Measurements from ENCODE around the gene PIGW. TPM values are rescaled to one million over a fixed set of nuclear protein-coding genes. Genes with fewer than 3 reads are reported as not detected.

Gene PIGW
- total and polyA plus RNA-seq, 4 donors, result 6.2 to 15.4 (median 10.6) TPM

GRCh38 chr17:36509272-36509985, 25.4 kb upstream of the PIGW start:
- WGBS, 2 donors, result 94 to 98% methylated on average over 9 of the region's 9 CpGs
- Histone ChIP-seq H3K27me3 (ENCODE audit: control insufficient read depth in 3 of 3, insufficient read depth in 3 of 3, low read length in 2 of 3) (no peaks in the 10 kb centered on the region), H3K9ac (ENCODE audit: insufficient read depth in 1 of 2, low read length in 2 of 2) (no peak overlapping the region), H3K27ac (ENCODE audit: low read depth in 1 of 2, low read length in 1 of 2) (no peak overlapping the region), H3K36me3 (ENCODE audit: control insufficient read depth in 4 of 4, insufficient read depth in 4 of 4, low read length in 4 of 4) (peaks cover 3 to 46% (median 11%) of the 10 kb centered on the region in 4 donors), H3K4me3 (no peak overlapping the region), H3K9me3 (ENCODE audit: control insufficient read depth in 4 of 4, insufficient read depth in 3 of 4, low read length in 3 of 4) (no peaks in the 10 kb centered on the region), H3K4me1 (ENCODE audit: control insufficient read depth in 5 of 5, insufficient read depth in 5 of 5, low read length in 5 of 5) (no peaks in the 10 kb centered on the region)
- DNase-seq (no peak), ATAC-seq (ENCODE audit: insufficient read depth, low FRiP score) (no peak)
- TF ChIP-seq CTCF (IDR thresholded peaks at IDR 0.05; ENCODE audit: control extremely low read depth, extremely low read depth), result no peak

DNA sequence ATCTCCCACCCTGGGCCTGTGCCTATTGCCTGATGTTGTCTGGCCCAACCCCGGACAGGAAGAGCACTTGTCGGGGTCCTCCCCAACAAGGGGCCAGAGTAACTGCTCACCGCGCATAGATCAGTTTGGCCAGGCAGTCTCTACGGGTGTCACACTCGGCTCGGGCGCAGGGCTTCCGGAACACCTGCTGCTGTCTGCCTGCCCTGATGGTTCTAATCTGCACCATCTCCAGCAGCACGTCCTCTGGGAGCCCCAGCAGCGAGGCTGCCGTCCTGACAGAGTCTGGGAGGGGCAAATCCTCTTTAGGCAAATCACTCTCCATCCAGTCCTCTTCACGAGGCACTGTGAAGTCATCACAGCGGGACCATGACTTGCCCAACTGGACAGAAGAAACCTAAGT, 24.2 kb upstream of the PIGW start:
- no peaks in the 10 kb centered on the region for H3K9me3 ChIP-seq (ENCODE audit: control insufficient read depth in 4 of 4, insufficient read depth in 3 of 4, low read length in 3 of 4)
- WGBS, 2 donors, result 90 to 91% methylated on average over 14 of the region's 14 CpGs
- no peak overlapping the region for H3K4me3 ChIP-seq
- H3K27ac ChIP-seq (ENCODE audit: low read depth in 1 of 2, low read length in 1 of 2), result no peak overlapping the region
- H3K9ac ChIP-seq (ENCODE audit: insufficient read depth in 1 of 2, low read length in 2 of 2), result no peak overlapping the region
- DNase-seq (no peak), ATAC-seq (ENCODE audit: insufficient read depth, low FRiP score) (no peak)
- no peaks in the 10 kb centered on the region for H3K27me3 ChIP-seq (ENCODE audit: control insufficient read depth in 3 of 3, insufficient read depth in 3 of 3, low read length in 2 of 3)
- peaks cover 0 to 46% (median 11%) of the 10 kb centered on the region in 4 donors for H3K36me3 ChIP-seq (ENCODE audit: control insufficient read depth in 4 of 4, insufficient read depth in 4 of 4, low read length in 4 of 4)
- TF ChIP-seq CTCF (IDR thresholded peaks at IDR 0.05; ENCODE audit: control extremely low read depth, extremely low read depth), result no peak
- H3K4me1 ChIP-seq (ENCODE audit: control insufficient read depth in 5 of 5, insufficient read depth in 5 of 5, low read length in 5 of 5), result no peaks in the 10 kb centered on the region

GRCh38 chr17:36511216-36511615, 23.6 kb upstream of the PIGW start:
- H3K27ac ChIP-seq (ENCODE audit: low read depth in 1 of 2, low read length in 1 of 2), result no peak overlapping the region
- H3K36me3 ChIP-seq (ENCODE audit: control insufficient read depth in 4 of 4, insufficient read depth in 4 of 4, low read length in 4 of 4), result peaks cover 3 to 48% (median 8%) of the 10 kb centered on the region in 4 donors
- H3K4me3 ChIP-seq, result no peak overlapping the region
- ATAC-seq (ENCODE audit: insufficient read depth, low FRiP score) (no peak), DNase-seq (no peak)
- no peak for TF ChIP-seq CTCF (IDR thresholded peaks at IDR 0.05; ENCODE audit: control extremely low read depth, extremely low read depth)
- WGBS, 2 donors, result 96 to 100% methylated on average over 6 of the region's 6 CpGs
- no peaks in the 10 kb centered on the region for H3K27me3 ChIP-seq (ENCODE audit: control insufficient read depth in 3 of 3, insufficient read depth in 3 of 3, low read length in 2 of 3)
- H3K4me1 ChIP-seq (ENCODE audit: control insufficient read depth in 5 of 5, insufficient read depth in 5 of 5, low read length in 5 of 5), result no peaks in the 10 kb centered on the region
- no peak overlapping the region for H3K9ac ChIP-seq (ENCODE audit: insufficient read depth in 1 of 2, low read length in 2 of 2)
- H3K9me3 ChIP-seq (ENCODE audit: control insufficient read depth in 4 of 4, insufficient read depth in 3 of 4, low read length in 3 of 4), result no peaks in the 10 kb centered on the region

- no peak for DNase-seq
- 95% methylated on average over 5 of the region's 5 CpGs for WGBS, 2 donors
- TF ChIP-seq CTCF (IDR thresholded peaks at IDR 0.05; ENCODE audit: control extremely low read depth, extremely low read depth), result no peak
- Histone ChIP-seq H3K9me3 (ENCODE audit: control insufficient read depth in 4 of 4, insufficient read depth in 3 of 4, low read length in 3 of 4) (no peaks in the 10 kb centered on the region), H3K27ac (ENCODE audit: low read depth in 1 of 2, low read length in 1 of 2) (no peak overlapping the region), H3K4me3 (no peak overlapping the region), H3K9ac (ENCODE audit: insufficient read depth in 1 of 2, low read length in 2 of 2) (no peak overlapping the region), H3K36me3 (ENCODE audit: control insufficient read depth in 4 of 4, insufficient read depth in 4 of 4, low read length in 4 of 4) (peaks cover 3 to 39% (median 6%) of the 10 kb centered on the region in 4 donors), H3K4me1 (ENCODE audit: control insufficient read depth in 5 of 5, insufficient read depth in 5 of 5, low read length in 5 of 5) (no peaks in the 10 kb centered on the region), H3K27me3 (ENCODE audit: control insufficient read depth in 3 of 3, insufficient read depth in 3 of 3, low read length in 2 of 3) (no peaks in the 10 kb centered on the region)
- ATAC-seq (ENCODE audit: insufficient read depth, low FRiP score), result no peak
Observed at GRCh38 chr17:36512641-36513040, 22.1 kb upstream of the PIGW start.
